ENCODE results near the gene THEM5. TPM values are rescaled to one million over a fixed set of nuclear protein-coding genes. Genes with fewer than 3 reads are reported as not detected.

Gene THEM5, protein sequence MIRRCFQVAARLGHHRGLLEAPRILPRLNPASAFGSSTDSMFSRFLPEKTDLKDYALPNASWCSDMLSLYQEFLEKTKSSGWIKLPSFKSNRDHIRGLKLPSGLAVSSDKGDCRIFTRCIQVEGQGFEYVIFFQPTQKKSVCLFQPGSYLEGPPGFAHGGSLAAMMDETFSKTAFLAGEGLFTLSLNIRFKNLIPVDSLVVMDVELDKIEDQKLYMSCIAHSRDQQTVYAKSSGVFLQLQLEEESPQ
- total RNA-seq (2022; extraction: Qiagen RNA extraction) = not detected in 5 replicates

DNA sequence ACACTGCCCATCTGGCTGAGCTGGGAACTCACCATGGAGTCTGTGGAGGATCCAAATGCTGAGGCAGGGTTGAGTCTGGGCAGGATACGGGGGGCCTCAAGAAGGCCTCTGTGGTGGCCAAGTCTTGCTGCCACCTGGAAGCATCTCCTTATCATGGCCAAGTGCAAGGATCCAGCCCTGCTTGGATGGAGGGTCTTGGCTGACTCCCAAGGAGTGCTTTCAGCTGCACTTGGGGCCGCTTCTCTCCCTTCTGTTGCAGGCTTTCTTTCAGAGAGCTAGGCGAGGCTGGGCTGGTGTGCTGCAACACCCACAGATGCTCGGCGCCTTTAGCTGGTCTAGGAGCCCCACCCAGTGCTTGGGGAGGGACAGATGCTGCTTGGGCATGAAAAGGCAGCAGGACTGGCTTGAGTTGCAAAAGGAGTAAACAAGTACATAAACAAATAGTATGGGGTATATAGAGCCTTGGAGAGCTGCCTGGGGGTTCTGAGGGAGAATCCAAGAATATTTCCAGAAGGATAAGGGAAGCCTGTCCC is at the start of gene THEM5:
Gene THEM5 (minus strand): TSS at position 302 of the 533 bp plus-strand sequence. CDS start 147 bp downstream, at position 155.

DNA sequence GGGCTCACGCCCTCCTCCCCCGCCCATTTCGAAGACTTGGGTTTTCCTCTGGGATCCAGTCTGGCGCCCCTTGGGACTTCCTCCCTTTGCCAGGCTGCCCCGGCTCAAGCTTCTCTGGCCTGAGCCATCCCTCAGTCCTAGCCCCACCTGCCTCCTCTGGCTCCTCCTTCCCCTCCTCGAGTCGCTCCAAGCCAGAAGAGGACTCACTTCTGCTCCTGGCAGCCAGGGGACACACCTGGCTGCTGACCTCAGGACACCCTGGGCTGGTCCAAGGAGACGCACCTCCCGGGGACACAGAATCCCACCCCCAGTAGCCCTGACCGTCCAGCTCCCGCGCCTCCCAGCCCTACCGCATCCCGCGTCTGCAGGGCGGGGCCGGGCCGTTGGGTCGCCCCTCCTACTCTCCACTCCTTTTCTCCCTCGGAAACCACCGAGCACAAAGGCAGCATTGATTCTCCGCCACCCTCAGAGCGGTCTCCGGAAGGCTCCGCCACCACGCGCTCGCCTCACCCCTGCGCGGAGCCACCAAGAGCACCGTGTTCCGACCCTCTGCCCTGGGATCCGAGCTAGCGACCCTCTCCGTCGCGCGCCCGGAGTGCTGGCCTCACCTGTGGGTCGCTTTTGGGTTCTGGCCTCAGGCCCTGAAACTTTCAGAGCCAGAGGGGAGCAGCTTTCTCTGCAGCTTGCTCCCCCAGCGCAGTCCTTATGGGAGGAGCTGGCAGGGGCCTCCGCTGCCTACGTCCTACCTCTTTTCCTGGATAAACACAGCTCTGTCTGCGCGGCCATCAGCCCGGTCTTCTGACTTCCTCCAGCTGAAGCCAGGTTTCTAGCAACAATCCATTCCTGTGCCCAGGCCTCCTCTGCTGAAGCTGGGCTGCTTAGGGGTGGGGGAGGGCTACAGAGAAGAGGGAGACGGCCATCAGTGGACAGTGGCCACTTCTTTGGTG is 13.8 kb downstream of the THEM5 start, which contains the start of gene C2CD4D:
Gene C2CD4D (minus strand): TSS at position 364 of the 947 bp plus-strand sequence. CDS start 831 bp downstream, outside the sequence.

DNA sequence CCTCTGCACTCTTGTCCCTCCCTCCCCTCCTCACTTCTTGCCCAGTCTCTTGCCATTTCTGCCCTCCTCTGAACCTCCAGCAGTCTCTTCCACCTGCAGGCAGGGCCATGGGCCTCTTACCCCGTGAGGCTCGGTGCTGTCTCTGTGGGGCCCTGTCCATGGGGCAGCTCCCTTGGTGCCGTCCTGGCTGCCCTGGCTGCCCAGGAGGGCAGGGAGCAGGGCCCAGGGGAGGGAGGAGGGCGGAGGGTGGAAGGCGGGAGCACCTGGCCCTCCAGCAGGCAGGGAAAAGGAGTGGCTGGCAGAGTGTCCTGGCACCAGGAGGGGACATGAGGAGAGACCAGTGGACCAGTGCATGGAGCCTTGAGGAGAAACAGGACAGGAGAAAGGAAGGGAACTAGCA is 21.9 kb downstream of the THEM5 start, which contains the start of gene RORC:
Gene RORC (minus strand): TSS at position 198 of the 400 bp plus-strand sequence. CDS start 38 bp downstream, at position 160.

DNA sequence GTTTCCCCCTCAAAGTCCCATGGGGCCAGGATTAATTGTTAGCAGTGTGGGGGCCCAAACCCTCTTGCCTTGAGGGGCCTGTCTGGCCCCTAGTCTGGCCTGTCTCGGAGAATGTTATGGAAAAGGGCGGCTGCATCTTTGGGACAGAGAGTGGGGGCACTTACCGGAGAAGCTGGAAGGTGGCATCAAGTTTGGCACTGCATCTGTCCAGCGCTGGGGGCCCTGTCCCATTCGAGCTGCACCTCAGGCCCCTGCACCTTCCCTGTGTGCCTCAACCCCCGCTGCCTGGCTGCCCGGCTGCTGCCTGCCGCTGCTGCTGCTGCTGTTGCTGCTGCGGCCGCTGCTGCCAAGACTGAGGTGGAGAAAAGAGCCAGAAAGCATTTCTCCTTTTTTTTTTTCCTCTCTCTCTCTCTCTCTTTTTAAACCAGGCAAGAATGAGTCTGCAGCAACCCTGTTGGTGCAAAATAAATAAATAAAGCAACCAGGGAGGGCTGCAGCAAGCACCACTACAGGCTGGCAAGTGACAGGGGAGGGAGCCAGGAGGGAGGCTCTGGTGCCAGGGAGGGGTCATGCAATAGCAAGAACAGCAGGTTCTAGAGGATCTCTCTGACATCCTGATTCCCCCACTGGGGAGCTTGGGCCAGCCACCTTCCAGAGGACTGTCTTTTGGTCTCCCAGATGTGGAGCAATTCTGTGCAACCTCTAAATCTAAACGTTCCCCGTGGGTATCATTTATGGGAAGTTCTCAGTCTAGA is 48.3 kb downstream of the THEM5 start, which contains the start of gene LINGO4:
Gene LINGO4 (minus strand): TSS at position 354 of the 755 bp plus-strand sequence. CDS start 2,715 bp downstream, outside the sequence.

Other genes starting within 250 kb of the THEM5 start
- gene SNX27, start 241.7 kb downstream of the THEM5 start, total RNA-seq (2022; extraction: Qiagen RNA extraction) = 7.0 to 10.3 TPM (median 7.4 TPM) in 5 replicates
- gene CELF3, start 136.9 kb downstream of the THEM5 start, total RNA-seq (2022; extraction: Qiagen RNA extraction) = not detected in 5 replicates
- gene RIIAD1, start 132.2 kb downstream of the THEM5 start, total RNA-seq (2022; extraction: Qiagen RNA extraction) = not detected in 5 replicates
- 73.9 to 90.5 TPM (median 84.1 TPM) in 5 replicates for gene MRPL9, start 90.2 kb downstream of the THEM5 start, total RNA-seq (2022; extraction: Qiagen RNA extraction)
- gene TDRKH, start 63.2 kb downstream of the THEM5 start, total RNA-seq (2022; extraction: Qiagen RNA extraction) = 5.0 to 5.4 TPM (median 5.1 TPM) in 5 replicates
- gene LINGO4, start 48.3 kb downstream of the THEM5 start, total RNA-seq (2022; extraction: Qiagen RNA extraction) = not detected in 5 replicates
- gene RORC, start 21.9 kb downstream of the THEM5 start, total RNA-seq (2022; extraction: Qiagen RNA extraction) = 0.04 to 0.05 TPM in 2 of 5 replicates, not detected in the others
- not detected in 5 replicates for gene C2CD4D, start 13.9 kb downstream of the THEM5 start, total RNA-seq (2022; extraction: Qiagen RNA extraction)
- gene THEM4, start 55.8 kb upstream of the THEM5 start, total RNA-seq (2022; extraction: Qiagen RNA extraction) = 13.0 to 14.1 TPM (median 13.9 TPM) in 5 replicates
- gene S100A10, start 140.1 kb upstream of the THEM5 start, total RNA-seq (2022; extraction: Qiagen RNA extraction) = 2,101 to 2,395 TPM (median 2,281 TPM) in 5 replicates
- 1,798 to 1,960 TPM (median 1,929 TPM) in 5 replicates for gene S100A11, start 183.3 kb upstream of the THEM5 start, total RNA-seq (2022; extraction: Qiagen RNA extraction)
- gene TCHHL1, start 235.4 kb upstream of the THEM5 start, total RNA-seq (2022; extraction: Qiagen RNA extraction) = not detected in 5 replicates

Data from A549 treated with Mapracorat at 1 μM for 4 hours (cell line).